Measurements from ENCODE around the gene TCP11L2.
"Not testable (repeated sequence)": the region's sequence is repeated elsewhere in the genome, so short reads cannot be mapped to it uniquely, and the experiment has no call there.

TCP11L2 gene

GRCh38 chr12:106284358-106285105 lies 18.0 kb upstream of the TCP11L2 start:
- no peak for DNase-seq

- no peak for DNase-seq
Observed at GRCh38 chr12:106285982-106286381, 16.6 kb upstream of the TCP11L2 start.

GRCh38 chr12:106286576-106287162 lies 15.9 kb upstream of the TCP11L2 start:
- DNase-seq, result not testable (repeated sequence)

GRCh38 chr12:106287364-106287763 lies 15.2 kb upstream of the TCP11L2 start:
- DNase-seq, result no peak

GRCh38 chr12:106288101-106288493 lies 14.4 kb upstream of the TCP11L2 start:
- no peak for DNase-seq

GRCh38 chr12:106288494-106289195 lies 13.9 kb upstream of the TCP11L2 start:
- peak in 1 of 56 donors; percentile 34 for DNase-seq

- no peak for DNase-seq
Observed at GRCh38 chr12:106289196-106289681, 13.3 kb upstream of the TCP11L2 start.

- DNase-seq, result no peak
Observed at GRCh38 chr12:106290666-106291065, 11.9 kb upstream of the TCP11L2 start.

- no peak for DNase-seq
Observed at GRCh38 chr12:106291342-106291741, 11.2 kb upstream of the TCP11L2 start.

GRCh38 chr12:106292339-106292738 lies 10.2 kb upstream of the TCP11L2 start:
- no peak for DNase-seq

GRCh38 chr12:106296179-106296877 lies 6.2 kb upstream of the TCP11L2 start:
- no peak for DNase-seq

GRCh38 chr12:106297075-106297474 lies 5.5 kb upstream of the TCP11L2 start:
- DNase-seq, result no peak

GRCh38 chr12:106297681-106298080 lies 4.9 kb upstream of the TCP11L2 start:
- no peak for DNase-seq

GRCh38 chr12:106299202-106299774 lies 3.2 kb upstream of the TCP11L2 start:
- DNase-seq, result peak in 5 of 56 donors; percentile 4 to 26 (median 16)

GRCh38 chr12:106300761-106301160 lies 1.8 kb upstream of the TCP11L2 start:
- peak in 1 of 56 donors; percentile 16 for DNase-seq

GRCh38 chr12:106301241-106301610 lies 1.3 kb upstream of the TCP11L2 start:
- no peak for DNase-seq

- peak in 32 of 56 donors; percentile 21 to 74 (median 55) for DNase-seq
Observed at GRCh38 chr12:106301611-106302321, 767 bp upstream of the TCP11L2 start.

GRCh38 chr12:106303202-106303820 lies 778 bp downstream of the TCP11L2 start:
- DNase-seq, result peak in 54 of 56 donors; percentile 6 to 83 (median 62)

GRCh38 chr12:106304001-106304421 lies 1.5 kb downstream of the TCP11L2 start:
- DNase-seq, result peak in 41 of 56 donors; percentile 8 to 71 (median 41)

GRCh38 chr12:106304797-106305196 lies 2.3 kb downstream of the TCP11L2 start:
- DNase-seq, result no peak

Measured in nucleus accumbens (tissue), 56 donors.